ENCODE results near the gene SRSF2. TPM values are rescaled to one million over a fixed set of nuclear protein-coding genes. Genes with fewer than 3 reads are reported as not detected.

The SRSF2 gene
- total and polyA plus RNA-seq, 9 of the 15 experiments (the other 6 are each of a cell fraction or from before 2014, with no cell fraction given) = 161 to 583 (median 393) TPM

DNA sequence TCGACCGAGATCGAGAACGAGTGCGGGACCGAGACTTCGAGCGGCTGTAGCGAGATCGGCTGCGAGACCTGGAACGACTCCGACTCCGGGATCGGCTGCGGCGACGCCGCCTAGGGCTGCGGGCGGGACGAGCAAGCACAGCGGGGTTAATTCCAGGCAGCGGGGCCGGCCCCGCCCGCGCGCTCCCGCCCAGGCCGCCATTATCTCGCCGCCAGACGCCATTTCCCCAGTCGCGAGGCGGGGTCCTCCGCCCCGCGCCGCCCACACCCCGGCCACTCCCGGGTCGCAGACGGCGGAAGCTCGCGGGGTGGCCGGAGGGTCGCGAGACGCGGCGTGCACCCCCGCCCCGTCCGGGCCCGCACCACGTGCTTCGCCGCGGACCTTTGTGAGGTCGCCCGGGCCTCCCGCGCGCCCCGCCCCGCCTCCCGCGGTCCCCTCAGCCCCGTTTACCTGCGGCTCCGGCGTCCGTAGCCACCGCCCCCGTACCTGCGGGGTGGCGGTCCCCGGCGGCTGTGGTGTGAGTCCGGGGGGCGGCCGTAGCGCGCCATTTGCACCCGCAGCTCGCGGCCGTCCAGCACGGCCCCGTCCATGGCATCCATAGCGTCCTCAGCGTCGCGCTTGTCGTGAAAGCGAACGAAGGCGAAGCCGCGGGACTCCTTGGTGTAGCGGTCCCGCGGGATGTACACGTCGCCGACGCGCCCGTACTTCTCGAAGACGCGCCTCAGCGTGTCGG is 616 bp downstream of the SRSF2 start (continued):
- TF ChIP-seq ZNF217 (CRISPR knock-in tag; IDR thresholded peaks at IDR 0.05) = no peak
- TF ChIP-seq TEAD1 (CRISPR knock-in tag; IDR thresholded peaks at IDR 0.05) = peak; percentile 56 to 86; a peak in 2 of 4 replicates
- no peak for TF ChIP-seq NR2F6 (CRISPR knock-in tag; IDR thresholded peaks at IDR 0.05)
- TF ChIP-seq RB1 (IDR thresholded peaks at IDR 0.05; ENCODE audit: low read depth) = peak; percentile 93
- TF ChIP-seq ZBTB7A (IDR thresholded peaks at IDR 0.05; ENCODE audit: borderline replicate concordance, control insufficient read depth, low read depth, low read length) = peak; percentile 97
- TF ChIP-seq EGR1 (conservative IDR thresholded peaks at IDR 0.05) = peak; percentile 63
- TF ChIP-seq ZNF695 (CRISPR knock-in tag; IDR thresholded peaks at IDR 0.05) = no peak
- TF ChIP-seq HDAC2 (IDR thresholded peaks at IDR 0.05) = 0 out of 2 replicates have a peak, but pooled peaks have one; percentile 20
- TF ChIP-seq ZNF41 (CRISPR knock-in tag; conservative IDR thresholded peaks at IDR 0.05) = no peak
- TF ChIP-seq ZNF75A (CRISPR knock-in tag; IDR thresholded peaks at IDR 0.05) = no peak
- no peak for TF ChIP-seq NFIC (IDR thresholded peaks at IDR 0.05)
- TF ChIP-seq PHB (CRISPR knock-in tag; IDR thresholded peaks at IDR 0.05) = no peak
- TF ChIP-seq ZNF384 (IDR thresholded peaks at IDR 0.05; ENCODE audit: low read depth, low read length) = no peak
- TF ChIP-seq GATAD2B (IDR thresholded peaks at IDR 0.05; ENCODE audit: borderline replicate concordance) = peak; percentile 78
- TF ChIP-seq, protein P1, sequence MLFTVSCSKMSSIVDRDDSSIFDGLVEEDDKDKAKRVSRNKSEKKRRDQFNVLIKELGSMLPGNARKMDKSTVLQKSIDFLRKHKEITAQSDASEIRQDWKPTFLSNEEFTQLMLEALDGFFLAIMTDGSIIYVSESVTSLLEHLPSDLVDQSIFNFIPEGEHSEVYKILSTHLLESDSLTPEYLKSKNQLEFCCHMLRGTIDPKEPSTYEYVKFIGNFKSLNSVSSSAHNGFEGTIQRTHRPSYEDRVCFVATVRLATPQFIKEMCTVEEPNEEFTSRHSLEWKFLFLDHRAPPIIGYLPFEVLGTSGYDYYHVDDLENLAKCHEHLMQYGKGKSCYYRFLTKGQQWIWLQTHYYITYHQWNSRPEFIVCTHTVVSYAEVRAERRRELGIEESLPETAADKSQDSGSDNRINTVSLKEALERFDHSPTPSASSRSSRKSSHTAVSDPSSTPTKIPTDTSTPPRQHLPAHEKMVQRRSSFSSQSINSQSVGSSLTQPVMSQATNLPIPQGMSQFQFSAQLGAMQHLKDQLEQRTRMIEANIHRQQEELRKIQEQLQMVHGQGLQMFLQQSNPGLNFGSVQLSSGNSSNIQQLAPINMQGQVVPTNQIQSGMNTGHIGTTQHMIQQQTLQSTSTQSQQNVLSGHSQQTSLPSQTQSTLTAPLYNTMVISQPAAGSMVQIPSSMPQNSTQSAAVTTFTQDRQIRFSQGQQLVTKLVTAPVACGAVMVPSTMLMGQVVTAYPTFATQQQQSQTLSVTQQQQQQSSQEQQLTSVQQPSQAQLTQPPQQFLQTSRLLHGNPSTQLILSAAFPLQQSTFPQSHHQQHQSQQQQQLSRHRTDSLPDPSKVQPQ (CRISPR knock-in tag; IDR thresholded peaks at IDR 0.05; ENCODE audit: borderline replicate concordance) = no peak
- TF ChIP-seq GATAD2A (IDR thresholded peaks at IDR 0.05) = no peak
- TF ChIP-seq, protein P2, sequence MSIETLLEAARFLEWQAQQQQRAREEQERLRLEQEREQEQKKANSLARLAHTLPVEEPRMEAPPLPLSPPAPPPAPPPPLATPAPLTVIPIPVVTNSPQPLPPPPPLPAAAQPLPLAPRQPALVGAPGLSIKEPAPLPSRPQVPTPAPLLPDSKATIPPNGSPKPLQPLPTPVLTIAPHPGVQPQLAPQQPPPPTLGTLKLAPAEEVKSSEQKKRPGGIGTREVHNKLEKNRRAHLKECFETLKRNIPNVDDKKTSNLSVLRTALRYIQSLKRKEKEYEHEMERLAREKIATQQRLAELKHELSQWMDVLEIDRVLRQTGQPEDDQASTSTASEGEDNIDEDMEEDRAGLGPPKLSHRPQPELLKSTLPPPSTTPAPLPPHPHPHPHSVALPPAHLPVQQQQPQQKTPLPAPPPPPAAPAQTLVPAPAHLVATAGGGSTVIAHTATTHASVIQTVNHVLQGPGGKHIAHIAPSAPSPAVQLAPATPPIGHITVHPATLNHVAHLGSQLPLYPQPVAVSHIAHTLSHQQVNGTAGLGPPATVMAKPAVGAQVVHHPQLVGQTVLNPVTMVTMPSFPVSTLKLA (conservative IDR thresholded peaks at IDR 0.05) = peak; percentile 42 to 69; a peak in 2 of 4 replicates
- TF ChIP-seq, protein P3, sequence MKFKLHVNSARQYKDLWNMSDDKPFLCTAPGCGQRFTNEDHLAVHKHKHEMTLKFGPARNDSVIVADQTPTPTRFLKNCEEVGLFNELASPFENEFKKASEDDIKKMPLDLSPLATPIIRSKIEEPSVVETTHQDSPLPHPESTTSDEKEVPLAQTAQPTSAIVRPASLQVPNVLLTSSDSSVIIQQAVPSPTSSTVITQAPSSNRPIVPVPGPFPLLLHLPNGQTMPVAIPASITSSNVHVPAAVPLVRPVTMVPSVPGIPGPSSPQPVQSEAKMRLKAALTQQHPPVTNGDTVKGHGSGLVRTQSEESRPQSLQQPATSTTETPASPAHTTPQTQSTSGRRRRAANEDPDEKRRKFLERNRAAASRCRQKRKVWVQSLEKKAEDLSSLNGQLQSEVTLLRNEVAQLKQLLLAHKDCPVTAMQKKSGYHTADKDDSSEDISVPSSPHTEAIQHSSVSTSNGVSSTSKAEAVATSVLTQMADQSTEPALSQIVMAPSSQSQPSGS (CRISPR knock-in tag; IDR thresholded peaks at IDR 0.05) = no peak
- TF ChIP-seq, protein P4, sequence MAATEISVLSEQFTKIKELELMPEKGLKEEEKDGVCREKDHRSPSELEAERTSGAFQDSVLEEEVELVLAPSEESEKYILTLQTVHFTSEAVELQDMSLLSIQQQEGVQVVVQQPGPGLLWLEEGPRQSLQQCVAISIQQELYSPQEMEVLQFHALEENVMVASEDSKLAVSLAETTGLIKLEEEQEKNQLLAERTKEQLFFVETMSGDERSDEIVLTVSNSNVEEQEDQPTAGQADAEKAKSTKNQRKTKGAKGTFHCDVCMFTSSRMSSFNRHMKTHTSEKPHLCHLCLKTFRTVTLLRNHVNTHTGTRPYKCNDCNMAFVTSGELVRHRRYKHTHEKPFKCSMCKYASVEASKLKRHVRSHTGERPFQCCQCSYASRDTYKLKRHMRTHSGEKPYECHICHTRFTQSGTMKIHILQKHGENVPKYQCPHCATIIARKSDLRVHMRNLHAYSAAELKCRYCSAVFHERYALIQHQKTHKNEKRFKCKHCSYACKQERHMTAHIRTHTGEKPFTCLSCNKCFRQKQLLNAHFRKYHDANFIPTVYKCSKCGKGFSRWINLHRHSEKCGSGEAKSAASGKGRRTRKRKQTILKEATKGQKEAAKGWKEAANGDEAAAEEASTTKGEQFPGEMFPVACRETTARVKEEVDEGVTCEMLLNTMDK (IDR thresholded peaks at IDR 0.05; ENCODE audit: borderline replicate concordance, insufficient read depth, low read depth, low read length, poor library complexity, severe bottlenecking) = peak; percentile 60
- no peak for TF ChIP-seq ZNF3 (CRISPR knock-in tag; IDR thresholded peaks at IDR 0.05)
- no peak for TF ChIP-seq NELFE (IDR thresholded peaks at IDR 0.05; ENCODE audit: insufficient read depth, insufficient read length)
- TF ChIP-seq PHF20 (IDR thresholded peaks at IDR 0.05; ENCODE audit: partially characterized antibody) = no peak

Measured in K562 (cell line).